Measurements from ENCODE around the gene MAPK7.

Gene MAPK7

DNA sequence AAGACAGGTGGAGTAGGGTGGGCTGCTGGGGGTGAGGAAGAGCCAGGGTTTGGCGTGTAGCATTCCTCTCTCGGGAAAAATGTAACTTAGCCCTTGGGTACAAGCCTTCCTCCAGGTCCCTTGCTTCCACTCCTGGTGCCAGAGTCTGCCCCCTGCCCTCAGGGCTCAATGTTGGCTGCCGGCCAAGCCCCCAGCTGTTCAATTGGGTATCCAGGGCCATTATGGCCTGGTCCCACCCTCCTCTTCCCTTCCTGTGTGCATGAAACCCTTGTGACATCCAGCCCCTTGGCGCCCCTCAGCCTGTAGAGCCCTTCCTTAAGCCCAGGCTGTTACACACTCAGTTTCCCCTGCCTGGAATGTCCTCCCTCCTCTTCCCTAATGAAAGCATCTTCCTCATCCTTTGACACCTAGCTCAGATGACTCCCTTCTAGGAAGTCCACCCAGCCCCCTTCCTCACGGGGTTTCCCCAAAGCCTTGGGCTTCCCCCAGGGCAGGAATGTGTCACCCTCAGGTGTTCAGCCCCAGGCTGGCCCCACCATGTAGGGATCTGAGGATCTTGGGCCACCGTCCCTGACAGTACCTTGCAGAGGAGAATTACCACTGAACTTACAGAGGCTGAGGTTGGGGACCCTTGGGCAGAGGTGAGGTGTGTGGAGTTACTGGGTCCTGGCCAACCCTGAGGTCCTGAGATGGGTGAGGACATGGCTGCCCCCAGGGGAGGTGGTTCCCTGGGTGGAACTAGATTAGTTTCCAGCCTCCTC lies 45.7 kb upstream of the MAPK7 start:
- no peak overlapping the region for H3K4me3 ChIP-seq (ENCODE audit: control insufficient read depth in 1 of 7, extremely low read depth in 1 of 7, insufficient read depth in 4 of 7, low read depth in 2 of 7, low read length in 6 of 7)
- WGBS (ENCODE audit: insufficient coverage), result 100% methylated on average over 4 of the region's 6 CpGs
- H3K36me3 ChIP-seq (ENCODE audit: control insufficient read depth in 4 of 4, insufficient read depth in 4 of 4, low read length in 3 of 4), result no peaks in the 10 kb centered on the region
- no peaks in the 10 kb centered on the region for H3K4me1 ChIP-seq (ENCODE audit: control extremely low read depth in 1 of 4, control insufficient read depth in 4 of 4, insufficient read depth in 4 of 4, low read length in 3 of 4)
- H3K9me3 ChIP-seq (ENCODE audit: control extremely low read depth in 1 of 5, control insufficient read depth in 4 of 5, insufficient read depth in 2 of 5, low read depth in 1 of 5, low read length in 4 of 5), result no peaks in the 10 kb centered on the region
- peaks cover 0 to 65% (median 20%) of the 10 kb centered on the region in 5 experiments for H3K27me3 ChIP-seq (replicated peaks in 2 of 5; ENCODE audit: control insufficient read depth in 4 of 5, insufficient read depth in 5 of 5, low read length in 4 of 5)
- no peak overlapping the region for H3K27ac ChIP-seq (ENCODE audit: insufficient read depth in 1 of 2, low read depth in 1 of 2, low read length in 2 of 2, poor library complexity in 1 of 2, severe bottlenecking in 2 of 2)
- DNase-seq, result no peak
- ChIA-PET POLR2A (no interaction called here), CTCF (interaction anchor here (1.2 kb wide), 1 partner anchor 9 kb away, joined by 3 read pairs; no protein-coding TSS in a partner anchor)

- H3K27ac ChIP-seq (ENCODE audit: insufficient read depth in 1 of 2, low read depth in 1 of 2, low read length in 2 of 2, poor library complexity in 1 of 2, severe bottlenecking in 2 of 2), result no peak overlapping the region
- no peak overlapping the region for H3K4me3 ChIP-seq (ENCODE audit: control insufficient read depth in 1 of 7, extremely low read depth in 1 of 7, insufficient read depth in 4 of 7, low read depth in 2 of 7, low read length in 6 of 7)
- no peak for DNase-seq
- H3K4me1 ChIP-seq (ENCODE audit: control extremely low read depth in 1 of 4, control insufficient read depth in 4 of 4, insufficient read depth in 4 of 4, low read length in 3 of 4), result no peaks in the 10 kb centered on the region
- H3K36me3 ChIP-seq (ENCODE audit: control insufficient read depth in 4 of 4, insufficient read depth in 4 of 4, low read length in 3 of 4), result no peaks in the 10 kb centered on the region
- H3K9me3 ChIP-seq (ENCODE audit: control extremely low read depth in 1 of 5, control insufficient read depth in 4 of 5, insufficient read depth in 2 of 5, low read depth in 1 of 5, low read length in 4 of 5), result no peaks in the 10 kb centered on the region
- ChIA-PET CTCF (interaction anchor here (1.2 kb wide), 1 partner anchor 9 kb away, joined by 3 read pairs; no protein-coding TSS in a partner anchor), POLR2A (no interaction called here)
- 100% methylated on average over 1 of the region's 1 CpG for WGBS (ENCODE audit: insufficient coverage)
- H3K27me3 ChIP-seq (replicated peaks in 2 of 5; ENCODE audit: control insufficient read depth in 4 of 5, insufficient read depth in 5 of 5, low read length in 4 of 5), result peaks cover 0 to 68% (median 24%) of the 10 kb centered on the region in 5 experiments
Measured at GRCh38 chr17:19333132-19333440, 45.2 kb upstream of the MAPK7 start.

DNA sequence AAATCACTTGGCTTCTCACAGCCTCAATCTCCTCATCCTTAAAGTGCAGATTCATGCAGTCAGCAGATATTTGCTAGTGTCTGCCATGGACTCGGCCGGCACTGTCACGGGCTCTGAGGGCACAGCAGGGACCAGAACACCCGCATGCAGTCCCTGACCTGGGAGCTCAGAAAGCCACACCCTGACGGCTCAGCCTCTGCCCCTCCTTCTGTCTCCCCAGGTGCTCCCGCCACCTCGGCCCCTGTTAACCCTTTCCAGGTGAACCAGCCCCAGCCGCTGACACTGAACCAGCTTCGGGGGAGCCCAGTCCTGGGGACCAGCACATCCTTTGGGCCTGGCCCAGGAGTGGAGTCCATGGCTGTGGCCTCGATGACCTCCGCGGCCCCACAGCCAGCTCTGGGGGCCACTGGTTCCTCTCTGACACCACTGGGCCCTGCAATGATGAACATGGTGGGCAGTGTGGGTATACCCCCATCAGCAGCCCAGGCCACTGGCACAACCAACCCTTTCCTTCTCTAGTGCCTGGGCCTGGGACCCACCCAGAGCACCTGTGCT lies 44.5 kb upstream of the MAPK7 start:
- no peak for DNase-seq
- H3K9me3 ChIP-seq (ENCODE audit: control extremely low read depth in 1 of 5, control insufficient read depth in 4 of 5, insufficient read depth in 2 of 5, low read depth in 1 of 5, low read length in 4 of 5), result no peaks in the 10 kb centered on the region
- no peaks in the 10 kb centered on the region for H3K36me3 ChIP-seq (ENCODE audit: control insufficient read depth in 4 of 4, insufficient read depth in 4 of 4, low read length in 3 of 4)
- H3K4me3 ChIP-seq (ENCODE audit: control insufficient read depth in 1 of 7, extremely low read depth in 1 of 7, insufficient read depth in 4 of 7, low read depth in 2 of 7, low read length in 6 of 7), result no peak overlapping the region
- POLR2A ChIA-PET, result no interaction called here
- peaks cover 0 to 65% (median 25%) of the 10 kb centered on the region in 5 experiments for H3K27me3 ChIP-seq (replicated peaks in 2 of 5; ENCODE audit: control insufficient read depth in 4 of 5, insufficient read depth in 5 of 5, low read length in 4 of 5)
- CTCF ChIA-PET, result interaction anchor here (0.6 to 1.2 kb wide), 3 partner anchors 10 to 40 kb away, joined by 3 read pairs; no protein-coding TSS in a partner anchor
- no peaks in the 10 kb centered on the region for H3K4me1 ChIP-seq (ENCODE audit: control extremely low read depth in 1 of 4, control insufficient read depth in 4 of 4, insufficient read depth in 4 of 4, low read length in 3 of 4)
- over 99% methylated on average over 9 of the region's 12 CpGs for WGBS (ENCODE audit: insufficient coverage)
- no peak overlapping the region for H3K27ac ChIP-seq (ENCODE audit: insufficient read depth in 1 of 2, low read depth in 1 of 2, low read length in 2 of 2, poor library complexity in 1 of 2, severe bottlenecking in 2 of 2)

DNA sequence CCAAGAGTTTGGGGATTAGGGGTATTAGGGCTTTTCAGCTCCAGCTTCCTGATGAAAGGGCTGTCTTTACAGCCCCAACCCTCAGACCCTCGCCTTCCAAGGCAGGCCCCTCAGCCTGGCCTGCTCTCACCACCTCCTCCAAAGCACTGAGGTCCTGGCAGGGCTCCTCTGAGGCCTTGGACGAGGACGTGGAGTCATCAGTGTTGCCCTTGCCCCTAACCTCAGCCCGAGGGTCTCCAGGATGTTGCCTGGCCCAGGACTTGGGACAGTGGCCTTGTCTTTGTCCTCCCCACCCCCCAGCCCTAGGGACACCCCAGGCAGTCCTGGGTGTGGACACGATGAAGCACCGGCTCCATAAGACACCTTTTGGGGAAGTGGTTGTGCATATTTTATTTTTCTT lies 44.0 kb upstream of the MAPK7 start:
- DNase-seq, result no peak
- ChIA-PET POLR2A (no interaction called here), CTCF (interaction anchor here (1.0 kb wide), 1 partner anchor 12 kb away, joined by 3 read pairs; no protein-coding TSS in a partner anchor)
- 91% methylated on average over 3 of the region's 6 CpGs for whole genome bisulfite sequencing (ENCODE audit: insufficient coverage)
- Histone ChIP-seq H3K27ac (ENCODE audit: insufficient read depth in 1 of 2, low read depth in 1 of 2, low read length in 2 of 2, poor library complexity in 1 of 2, severe bottlenecking in 2 of 2) (no peak overlapping the region), H3K4me1 (ENCODE audit: control extremely low read depth in 1 of 4, control insufficient read depth in 4 of 4, insufficient read depth in 4 of 4, low read length in 3 of 4) (no peaks in the 10 kb centered on the region), H3K9me3 (ENCODE audit: control extremely low read depth in 1 of 5, control insufficient read depth in 4 of 5, insufficient read depth in 2 of 5, low read depth in 1 of 5, low read length in 4 of 5) (no peaks in the 10 kb centered on the region), H3K36me3 (ENCODE audit: control insufficient read depth in 4 of 4, insufficient read depth in 4 of 4, low read length in 3 of 4) (no peaks in the 10 kb centered on the region), H3K4me3 (ENCODE audit: control insufficient read depth in 1 of 7, extremely low read depth in 1 of 7, insufficient read depth in 4 of 7, low read depth in 2 of 7, low read length in 6 of 7) (no peak overlapping the region), H3K27me3 (replicated peaks in 2 of 5; ENCODE audit: control insufficient read depth in 4 of 5, insufficient read depth in 5 of 5, low read length in 4 of 5) (peaks cover 0 to 66% (median 29%) of the 10 kb centered on the region in 5 experiments)

GRCh38 chr17:19335951-19336631 lies 42.2 kb upstream of the MAPK7 start:
- no peaks in the 10 kb centered on the region for H3K4me1 ChIP-seq (ENCODE audit: control extremely low read depth in 1 of 4, control insufficient read depth in 4 of 4, insufficient read depth in 4 of 4, low read length in 3 of 4)
- no peaks in the 10 kb centered on the region for H3K36me3 ChIP-seq (ENCODE audit: control insufficient read depth in 4 of 4, insufficient read depth in 4 of 4, low read length in 3 of 4)
- no peaks in the 10 kb centered on the region for H3K9me3 ChIP-seq (ENCODE audit: control extremely low read depth in 1 of 5, control insufficient read depth in 4 of 5, insufficient read depth in 2 of 5, low read depth in 1 of 5, low read length in 4 of 5)
- WGBS (ENCODE audit: insufficient coverage), result 92% methylated on average over 14 of the region's 18 CpGs
- peaks cover 0 to 74% (median 30%) of the 10 kb centered on the region in 5 experiments for H3K27me3 ChIP-seq (replicated peaks in 2 of 5; ENCODE audit: control insufficient read depth in 4 of 5, insufficient read depth in 5 of 5, low read length in 4 of 5)
- CTCF ChIA-PET, result interaction anchor here (0.9 to 2.6 kb wide), 3 partner anchors 14 to 24 kb away, joined by 3 to 10 read pairs (median 3); no protein-coding TSS in a partner anchor
- no peak overlapping the region for H3K4me3 ChIP-seq (ENCODE audit: control insufficient read depth in 1 of 7, extremely low read depth in 1 of 7, insufficient read depth in 4 of 7, low read depth in 2 of 7, low read length in 6 of 7)
- no peak overlapping the region for H3K27ac ChIP-seq (ENCODE audit: insufficient read depth in 1 of 2, low read depth in 1 of 2, low read length in 2 of 2, poor library complexity in 1 of 2, severe bottlenecking in 2 of 2)
- no peak for DNase-seq
- POLR2A ChIA-PET, result no interaction called here

- no peaks in the 10 kb centered on the region for H3K4me1 ChIP-seq (ENCODE audit: control extremely low read depth in 1 of 4, control insufficient read depth in 4 of 4, insufficient read depth in 4 of 4, low read length in 3 of 4)
- ChIA-PET POLR2A (no interaction called here), CTCF (interaction anchor here (0.9 to 3.8 kb wide), 14 partner anchors 8 to 68 kb away, joined by 3 to 14 read pairs (median 6); no protein-coding TSS in a partner anchor)
- H3K9me3 ChIP-seq (ENCODE audit: control extremely low read depth in 1 of 5, control insufficient read depth in 4 of 5, insufficient read depth in 2 of 5, low read depth in 1 of 5, low read length in 4 of 5), result no peaks in the 10 kb centered on the region
- H3K27me3 ChIP-seq (replicated peaks in 2 of 5; ENCODE audit: control insufficient read depth in 4 of 5, insufficient read depth in 5 of 5, low read length in 4 of 5), result peaks cover 0 to 76% (median 28%) of the 10 kb centered on the region in 5 experiments
- no peak overlapping the region for H3K4me3 ChIP-seq (ENCODE audit: control insufficient read depth in 1 of 7, extremely low read depth in 1 of 7, insufficient read depth in 4 of 7, low read depth in 2 of 7, low read length in 6 of 7)
- no peak for DNase-seq
- WGBS (ENCODE audit: insufficient coverage), result 94% methylated on average over 19 of the region's 21 CpGs
- H3K27ac ChIP-seq (ENCODE audit: insufficient read depth in 1 of 2, low read depth in 1 of 2, low read length in 2 of 2, poor library complexity in 1 of 2, severe bottlenecking in 2 of 2), result no peak overlapping the region
- H3K36me3 ChIP-seq (ENCODE audit: control insufficient read depth in 4 of 4, insufficient read depth in 4 of 4, low read length in 3 of 4), result no peaks in the 10 kb centered on the region
Measured at GRCh38 chr17:19336938-19337711, 41.2 kb upstream of the MAPK7 start.
